ENCODE data around the gene MCU. TPM values are rescaled to one million over a fixed set of nuclear protein-coding genes. Genes with fewer than 3 reads are reported as not detected.
"Not testable (repeated sequence)": the region's sequence is repeated elsewhere in the genome, so short reads cannot be mapped to it uniquely, and the experiment has no call there.

The MCU gene
- total RNA-seq, 2 donors from 2014 or later: 11.6 to 18.7 TPM

DNA sequence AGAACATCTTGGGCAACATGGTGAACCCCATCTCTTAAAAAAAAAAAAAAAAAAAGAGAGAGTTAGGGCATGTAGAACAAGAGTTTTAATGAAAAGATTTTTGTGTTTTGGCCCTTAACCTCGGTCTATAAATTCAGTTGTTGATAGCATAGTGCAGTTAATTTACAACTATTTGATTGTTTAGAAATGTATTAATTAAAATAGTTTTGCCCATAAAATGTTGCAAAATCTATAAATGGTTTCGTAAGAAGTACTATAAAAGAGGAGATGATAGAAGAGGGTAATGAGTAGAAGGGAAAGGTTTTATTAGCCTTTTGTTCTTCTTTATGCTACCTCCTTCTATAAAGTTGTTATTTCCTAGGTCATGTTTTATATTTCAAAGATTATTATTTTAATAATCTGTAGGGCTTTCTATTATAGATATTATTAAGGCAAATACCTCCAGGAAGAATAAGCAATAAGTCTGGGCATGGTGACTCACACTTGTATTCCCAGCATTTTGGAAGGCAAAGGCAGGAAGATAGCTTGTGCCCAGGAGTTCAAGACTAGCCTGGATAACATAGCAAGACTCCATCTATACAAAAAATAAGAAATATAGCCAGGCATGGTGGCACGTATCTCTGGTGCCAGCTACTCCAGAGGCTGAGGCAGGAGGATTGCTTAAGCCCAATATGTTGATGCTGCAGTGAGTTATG is 73.3 kb downstream of the MCU start:
- Mint-ChIP-seq H3K27me3 (no peaks in the 10 kb centered on the region), H3K4me3 (no peak overlapping the region), H3K9me3 (peaks cover 4% of the 10 kb centered on the region), H3K27ac (no peak overlapping the region), H3K4me1 (ENCODE audit: low read depth in 2 of 2) (peaks cover 4 to 8% of the 10 kb centered on the region in 2 donors), H3K36me3 (peaks cover 14% of the 10 kb centered on the region)
- no peak for DNase-seq (ENCODE audit: low spot score)
- ATAC-seq: no peak

DNA sequence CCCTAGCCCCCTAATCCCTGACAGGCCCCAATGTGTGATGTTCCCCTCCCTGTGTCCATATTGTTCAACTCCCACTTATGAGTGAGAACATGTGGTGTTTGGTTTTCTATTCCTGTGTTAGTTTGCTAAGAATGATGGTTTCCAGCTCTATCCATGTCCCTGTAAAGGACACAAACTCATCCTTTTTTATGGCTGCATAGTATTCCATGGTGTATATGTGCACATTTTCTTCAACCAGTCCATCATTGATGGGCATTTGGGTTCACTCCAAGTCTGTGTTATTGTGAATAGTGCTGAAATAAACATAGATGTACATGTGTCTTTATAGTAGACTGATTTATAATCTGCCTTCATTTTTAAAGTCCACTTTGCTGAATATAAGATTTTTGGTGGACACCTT is 79.3 kb downstream of the MCU start:
- DNase-seq (ENCODE audit: low spot score); H3K27ac Mint-ChIP-seq; H3K9me3 Mint-ChIP-seq; H3K4me3 Mint-ChIP-seq; ATAC-seq; H3K27me3 Mint-ChIP-seq: not testable (repeated sequence)
- H3K36me3 Mint-ChIP-seq: peaks cover 36% of the 10 kb centered on the region
- H3K4me1 Mint-ChIP-seq (ENCODE audit: low read depth in 2 of 2): peaks cover 14 to 25% of the 10 kb centered on the region in 2 donors

DNA sequence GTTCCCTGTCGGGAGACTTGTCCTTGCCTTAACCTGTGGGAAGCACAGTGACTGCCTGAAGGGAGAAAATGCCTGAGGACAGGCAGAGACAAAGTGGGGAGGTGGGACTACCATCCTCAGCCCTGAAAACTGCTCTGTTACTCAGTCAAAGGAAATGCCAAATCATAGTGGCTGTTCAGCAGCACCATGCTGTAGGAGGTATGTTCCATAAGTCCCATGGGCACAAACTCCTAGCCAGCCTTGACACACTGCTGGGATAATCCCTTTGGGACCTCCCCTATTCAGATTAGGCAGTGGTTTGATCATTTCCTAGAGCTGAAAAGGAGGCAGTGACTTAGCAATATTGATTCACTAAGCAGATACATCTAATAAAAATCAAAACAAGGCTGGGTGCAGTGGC is 80.1 kb downstream of the MCU start:
- peaks cover 8% of the 10 kb centered on the region for H3K9me3 Mint-ChIP-seq
- ATAC-seq (no peak), DNase-seq (ENCODE audit: low spot score) (no peak)
- H3K4me3 Mint-ChIP-seq: no peak overlapping the region
- no peak overlapping the region for H3K27ac Mint-ChIP-seq
- H3K27me3 Mint-ChIP-seq: no peaks in the 10 kb centered on the region
- H3K36me3 Mint-ChIP-seq: peaks cover 43% of the 10 kb centered on the region
- peaks cover 14 to 25% of the 10 kb centered on the region in 2 donors for H3K4me1 Mint-ChIP-seq (ENCODE audit: low read depth in 2 of 2)

DNA sequence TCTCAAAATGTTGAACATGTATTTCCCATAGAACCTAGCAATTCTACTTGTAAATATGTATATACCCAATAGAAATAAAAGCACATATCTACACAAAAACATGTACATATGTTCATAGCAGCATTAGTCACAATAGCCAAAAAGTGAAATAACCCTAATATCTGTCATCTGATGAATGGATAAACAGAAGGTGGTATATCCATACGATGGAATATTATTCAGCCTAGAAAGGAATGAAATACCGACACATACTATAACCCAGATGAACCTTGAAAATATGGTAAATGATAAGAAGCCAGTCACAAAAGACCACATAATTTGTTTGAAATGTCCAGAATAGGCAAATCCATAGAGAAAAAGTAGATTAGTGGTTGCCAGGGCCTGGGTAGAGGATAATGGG is 87.9 kb downstream of the MCU start:
- Mint-ChIP-seq H3K9me3 (no peaks in the 10 kb centered on the region), H3K27ac (no peak overlapping the region), H3K4me1 (ENCODE audit: low read depth in 2 of 2) (no peaks in the 10 kb centered on the region), H3K27me3 (no peaks in the 10 kb centered on the region), H3K36me3 (peaks cover 12% of the 10 kb centered on the region), H3K4me3 (no peak overlapping the region)
- ATAC-seq (no peak), DNase-seq (ENCODE audit: low spot score) (no peak)

DNA sequence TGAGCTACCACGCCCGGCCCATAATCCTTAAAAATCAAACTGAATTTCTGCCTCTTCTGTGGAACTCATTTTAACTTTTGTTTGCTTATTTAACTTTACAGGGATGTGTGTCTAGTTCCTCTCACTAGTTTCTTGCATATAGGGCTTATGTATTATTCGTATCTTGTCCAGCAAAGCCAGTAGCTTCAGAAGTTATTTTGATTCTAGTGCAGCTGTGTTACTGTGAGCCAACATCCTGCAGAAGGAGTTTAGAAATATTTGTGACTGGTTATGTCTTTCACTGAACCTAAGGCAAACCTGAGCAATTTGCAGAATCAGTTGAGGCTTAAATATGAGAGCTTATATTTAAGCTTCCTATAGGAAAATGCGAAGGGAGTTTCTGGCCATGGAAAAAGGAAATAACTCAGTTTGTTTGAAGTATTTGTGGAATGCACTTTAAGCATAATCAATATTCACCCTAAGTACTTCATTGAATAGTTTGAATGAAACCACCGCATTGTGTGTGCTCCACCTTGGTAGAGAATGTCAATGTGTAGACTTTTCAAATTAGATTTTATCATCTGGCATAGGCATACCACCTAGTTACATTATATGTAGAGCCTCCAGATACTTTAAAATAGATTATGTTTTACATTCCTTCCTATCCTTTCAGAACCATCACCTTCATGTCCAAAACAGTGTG is 90.8 kb downstream of the MCU start:
- no peak overlapping the region for H3K27ac Mint-ChIP-seq
- H3K4me3 Mint-ChIP-seq: no peak overlapping the region
- no peak for ATAC-seq
- H3K4me1 Mint-ChIP-seq (ENCODE audit: low read depth in 2 of 2): no peaks in the 10 kb centered on the region
- H3K36me3 Mint-ChIP-seq: no peaks in the 10 kb centered on the region
- H3K9me3 Mint-ChIP-seq: no peaks in the 10 kb centered on the region
- DNase-seq (ENCODE audit: low spot score): no peak
- H3K27me3 Mint-ChIP-seq: no peaks in the 10 kb centered on the region

DNA sequence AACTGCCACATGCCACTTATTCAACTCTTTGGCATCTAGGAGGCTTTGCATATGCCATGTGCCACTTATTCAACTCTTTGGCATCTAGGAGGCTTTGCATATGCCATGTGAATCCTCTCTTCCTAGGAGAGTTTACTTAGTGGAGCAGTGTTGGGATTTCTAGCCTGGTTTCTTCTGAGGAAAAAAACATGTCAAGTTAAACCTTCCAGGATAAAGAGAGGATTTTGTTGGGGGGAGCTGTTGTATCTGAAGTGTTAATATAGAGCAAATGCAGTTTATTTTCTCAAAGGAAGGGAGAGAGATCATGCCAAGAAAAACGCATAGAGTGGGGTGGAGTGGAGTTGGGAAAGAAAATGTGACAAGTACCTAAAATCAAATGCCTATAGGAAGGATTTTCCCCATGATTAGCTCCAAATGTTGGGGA is 91.5 kb downstream of the MCU start:
- H3K9me3 Mint-ChIP-seq: no peaks in the 10 kb centered on the region

DNA sequence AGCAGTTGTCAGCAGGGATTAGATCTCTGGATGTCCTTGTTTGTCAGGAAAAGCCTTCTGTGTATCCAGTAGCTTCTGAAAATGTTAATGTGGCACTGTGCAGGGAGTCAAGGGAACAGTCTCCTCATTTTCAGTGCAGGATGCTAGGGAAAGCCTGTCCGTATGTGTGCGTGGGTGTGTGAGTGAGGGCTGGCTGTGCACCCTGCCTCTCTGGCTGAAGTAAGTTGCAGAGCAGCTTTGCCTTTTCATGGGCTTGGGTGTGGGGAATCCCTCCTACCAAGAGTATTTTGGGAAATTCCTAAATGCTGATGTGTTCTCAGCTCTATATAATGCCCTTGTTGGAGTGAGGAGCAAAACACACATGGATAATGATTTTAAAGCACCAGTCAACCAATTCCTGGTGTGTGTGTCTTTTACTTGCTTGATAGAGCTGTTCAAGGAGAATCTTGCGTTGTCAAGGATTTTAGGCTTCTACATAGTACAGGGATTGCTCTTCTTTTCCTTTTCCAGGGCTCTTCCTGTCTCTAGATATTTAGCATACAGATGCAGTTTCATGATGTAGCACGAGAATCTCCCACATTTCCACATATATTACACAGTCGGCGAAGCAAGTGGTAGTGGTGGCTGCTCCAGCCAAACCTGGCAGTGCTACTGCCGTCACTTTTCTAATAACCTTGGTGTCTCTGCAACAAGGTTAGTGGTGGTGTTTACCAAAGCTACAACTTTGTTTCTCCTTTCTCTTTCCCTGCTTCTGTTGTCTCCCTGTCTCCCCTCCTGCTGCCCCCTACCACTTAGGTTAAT is 92.8 kb downstream of the MCU start:
- no peaks in the 10 kb centered on the region for H3K27me3 Mint-ChIP-seq
- DNase-seq (ENCODE audit: low spot score) (no peak), ATAC-seq (no peak)
- no peak overlapping the region for H3K27ac Mint-ChIP-seq
- no peak overlapping the region for H3K4me3 Mint-ChIP-seq
- H3K36me3 Mint-ChIP-seq: no peaks in the 10 kb centered on the region
- H3K9me3 Mint-ChIP-seq: no peaks in the 10 kb centered on the region
- H3K4me1 Mint-ChIP-seq (ENCODE audit: low read depth in 2 of 2): peaks cover 0 to 4% of the 10 kb centered on the region in 2 donors

More for the DNA sequence above, 91.5 kb downstream of the MCU start:
- H3K36me3 Mint-ChIP-seq: no peaks in the 10 kb centered on the region
- H3K4me3 Mint-ChIP-seq: no peak overlapping the region
- no peaks in the 10 kb centered on the region for H3K4me1 Mint-ChIP-seq (ENCODE audit: low read depth in 2 of 2)
- DNase-seq (ENCODE audit: low spot score): no peak
- no peaks in the 10 kb centered on the region for H3K27me3 Mint-ChIP-seq
- ATAC-seq: no peak
- H3K27ac Mint-ChIP-seq: no peak overlapping the region

DNA sequence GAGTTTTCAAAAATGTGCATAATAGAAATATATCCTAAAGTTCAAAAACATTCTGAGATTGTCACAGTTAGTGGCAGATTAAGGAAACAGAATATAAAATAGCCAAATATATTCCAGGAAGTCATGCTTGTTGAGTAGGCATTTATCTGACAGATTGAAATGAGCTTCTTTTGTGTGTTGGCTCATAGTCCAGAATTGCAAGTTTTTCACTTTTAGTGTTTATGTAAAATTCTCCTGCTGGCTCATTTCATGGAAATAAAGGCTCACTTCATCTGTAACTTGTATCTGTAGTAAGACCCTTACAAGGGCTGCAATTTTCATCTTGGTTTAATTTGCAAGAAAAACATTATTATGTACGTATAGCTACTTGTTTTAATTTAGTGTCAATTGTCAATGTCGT is 93.5 kb downstream of the MCU start:
- no peaks in the 10 kb centered on the region for H3K27me3 Mint-ChIP-seq
- no peak for DNase-seq (ENCODE audit: low spot score)
- no peaks in the 10 kb centered on the region for H3K36me3 Mint-ChIP-seq
- no peak overlapping the region for H3K4me3 Mint-ChIP-seq
- no peaks in the 10 kb centered on the region for H3K9me3 Mint-ChIP-seq
- ATAC-seq: no peak
- no peak overlapping the region for H3K27ac Mint-ChIP-seq
- H3K4me1 Mint-ChIP-seq (ENCODE audit: low read depth in 2 of 2): peaks cover 0 to 4% of the 10 kb centered on the region in 2 donors

DNA sequence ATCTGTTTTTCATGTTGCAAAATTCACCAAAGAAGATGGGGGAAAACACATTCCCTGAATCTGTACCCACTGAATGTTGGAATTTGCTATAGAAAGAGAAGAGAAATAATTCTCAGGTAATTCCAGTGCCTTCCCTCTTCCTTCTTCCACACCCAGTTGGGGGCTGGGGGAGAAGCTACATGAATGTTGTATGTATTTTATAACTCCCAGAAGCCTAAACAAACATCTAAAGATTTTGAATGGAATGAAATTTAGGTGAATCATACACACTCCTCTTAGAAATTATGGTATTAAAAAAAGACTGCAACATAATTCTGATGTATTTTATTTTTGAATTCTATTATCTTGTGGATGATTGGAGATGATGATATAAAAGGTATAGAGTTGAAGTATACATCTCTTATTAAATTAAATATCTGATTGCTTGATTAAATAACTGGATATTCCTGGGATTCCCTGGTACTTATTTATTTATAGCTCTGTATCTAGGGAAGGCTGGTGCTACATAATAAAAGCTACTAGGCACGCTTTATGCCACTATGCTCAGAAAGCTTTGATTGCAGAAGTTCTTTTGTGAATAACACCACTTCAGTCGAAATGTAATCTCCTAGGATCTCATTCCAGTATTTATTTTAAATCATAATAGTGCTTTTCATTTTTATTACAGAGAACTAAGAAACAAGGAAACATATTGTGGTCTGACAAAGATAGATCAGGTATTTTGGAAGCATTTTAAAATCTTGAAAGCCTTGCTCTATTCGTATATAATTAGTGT is 98.5 kb downstream of the MCU start:
- DNase-seq (ENCODE audit: low spot score) (no peak), ATAC-seq (no peak)
- no peak overlapping the region for H3K4me3 Mint-ChIP-seq
- H3K4me1 Mint-ChIP-seq (ENCODE audit: low read depth in 2 of 2): peaks cover 0 to 4% of the 10 kb centered on the region in 2 donors
- no peaks in the 10 kb centered on the region for H3K9me3 Mint-ChIP-seq
- H3K36me3 Mint-ChIP-seq: no peaks in the 10 kb centered on the region
- no peaks in the 10 kb centered on the region for H3K27me3 Mint-ChIP-seq
- H3K27ac Mint-ChIP-seq: no peak overlapping the region

DNA sequence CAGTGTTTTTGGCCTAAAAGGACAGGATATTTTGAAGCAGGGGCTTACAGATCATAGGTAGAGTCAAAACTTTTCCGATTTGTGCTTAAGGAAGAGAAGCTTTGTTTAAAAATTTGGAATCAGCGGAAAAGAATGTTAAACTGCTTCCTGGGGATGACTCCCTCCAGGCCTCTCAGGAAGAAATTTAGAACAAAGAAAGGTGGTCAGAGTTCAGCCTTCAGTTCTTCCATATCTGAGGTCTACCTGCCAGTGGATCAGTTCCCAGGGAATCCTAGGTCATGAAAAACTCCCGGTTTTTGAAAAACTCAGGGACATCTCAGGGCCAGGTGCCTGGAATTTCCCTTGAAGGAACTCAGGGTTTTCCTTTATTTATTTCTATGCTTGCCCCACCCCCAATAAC is 100.3 kb downstream of the MCU start:
- peaks cover 0 to 4% of the 10 kb centered on the region in 2 donors for H3K4me1 Mint-ChIP-seq (ENCODE audit: low read depth in 2 of 2)

DNA sequence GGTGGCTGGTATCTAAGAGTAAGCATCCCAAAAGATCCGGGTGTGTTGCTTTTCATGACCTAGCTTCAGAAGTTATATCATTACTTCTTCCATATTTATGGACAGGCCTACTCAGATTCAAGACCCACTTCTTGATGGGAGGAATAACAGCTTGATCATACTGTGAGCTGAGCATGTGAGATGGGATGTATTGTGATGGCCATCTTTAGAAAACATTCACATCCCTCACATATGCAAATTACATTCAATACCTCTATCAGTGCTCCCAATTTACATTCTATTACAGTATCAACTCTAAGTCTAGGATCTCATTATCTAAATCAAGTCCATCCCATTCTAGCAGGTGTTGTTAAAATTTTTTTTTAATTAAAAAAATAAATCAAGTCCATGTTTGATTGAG is 101.8 kb downstream of the MCU start:
- H3K36me3 Mint-ChIP-seq: no peaks in the 10 kb centered on the region
- no peak for DNase-seq (ENCODE audit: low spot score)
- no peaks in the 10 kb centered on the region for H3K27me3 Mint-ChIP-seq
- H3K4me3 Mint-ChIP-seq: no peak overlapping the region
- no peaks in the 10 kb centered on the region for H3K9me3 Mint-ChIP-seq
- peaks cover 0 to 4% of the 10 kb centered on the region in 2 donors for H3K4me1 Mint-ChIP-seq (ENCODE audit: low read depth in 2 of 2)
- ATAC-seq: no peak
- H3K27ac Mint-ChIP-seq: no peak overlapping the region

More for the DNA sequence above, 100.3 kb downstream of the MCU start:
- Mint-ChIP-seq H3K27ac (no peak overlapping the region), H3K9me3 (no peaks in the 10 kb centered on the region), H3K27me3 (no peaks in the 10 kb centered on the region), H3K4me3 (no peak overlapping the region), H3K36me3 (no peaks in the 10 kb centered on the region)
- DNase-seq (ENCODE audit: low spot score) (no peak), ATAC-seq (no peak)

DNA sequence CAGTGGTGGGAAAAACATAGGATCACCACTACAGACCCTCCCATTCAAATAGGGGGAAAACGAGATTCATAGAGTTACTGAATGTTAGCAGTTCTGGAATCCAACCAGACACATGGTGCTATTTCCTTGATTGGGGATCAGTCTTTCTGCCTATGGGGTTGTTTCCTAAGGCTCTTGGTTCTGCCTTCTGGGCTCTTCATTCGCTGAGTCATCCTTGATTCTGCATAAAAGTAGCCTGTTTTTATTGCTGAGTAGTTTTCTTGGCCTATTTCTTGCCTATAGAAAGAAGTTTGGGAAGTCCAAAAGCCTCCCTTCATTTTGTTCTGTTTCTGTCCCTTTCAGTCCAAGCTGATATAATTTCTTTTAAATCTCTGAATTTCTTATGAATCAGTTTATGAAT is 102.3 kb downstream of the MCU start:
- Mint-ChIP-seq H3K36me3 (no peaks in the 10 kb centered on the region), H3K4me3 (no peak overlapping the region), H3K27ac (no peak overlapping the region), H3K4me1 (ENCODE audit: low read depth in 2 of 2) (peaks cover 0 to 4% of the 10 kb centered on the region in 2 donors), H3K27me3 (no peaks in the 10 kb centered on the region), H3K9me3 (no peaks in the 10 kb centered on the region)
- ATAC-seq (no peak), DNase-seq (ENCODE audit: low spot score) (no peak)

DNA sequence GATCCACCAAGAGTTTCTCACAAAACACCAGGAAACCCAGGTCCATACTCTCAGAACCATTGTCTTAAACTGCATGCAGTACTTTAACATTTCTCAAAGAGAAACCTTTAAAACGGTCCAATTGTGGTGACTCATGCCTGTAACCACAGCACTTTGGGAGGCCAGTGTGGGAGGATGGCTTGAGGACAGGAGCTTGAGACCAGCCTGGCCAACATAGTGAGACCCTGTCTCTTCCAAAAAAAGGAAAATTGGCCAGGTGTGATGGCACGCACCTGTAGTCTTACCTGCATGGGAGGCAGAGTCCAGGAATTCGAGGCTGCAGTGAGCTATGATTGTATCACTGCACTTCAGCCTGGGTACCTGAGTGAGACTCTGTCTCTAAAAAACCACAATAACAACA is 104.1 kb downstream of the MCU start:
- Mint-ChIP-seq H3K4me1 (ENCODE audit: low read depth in 2 of 2) (no peaks in the 10 kb centered on the region), H3K4me3 (no peak overlapping the region), H3K9me3 (no peaks in the 10 kb centered on the region), H3K27ac (no peak overlapping the region), H3K27me3 (no peaks in the 10 kb centered on the region), H3K36me3 (no peaks in the 10 kb centered on the region)
- DNase-seq (ENCODE audit: low spot score) (no peak), ATAC-seq (no peak)
